ENCODE results near the gene PARP1. TPM values are rescaled to one million over a fixed set of nuclear protein-coding genes. Genes with fewer than 3 reads are reported as not detected.
A peak's percentile ranks its signal among the peaks of the same experiment; 100 is the strongest.
"Not testable (repeated sequence)": the region's sequence is repeated elsewhere in the genome, so short reads cannot be mapped to it uniquely, and the experiment has no call there.

The PARP1 gene
- total RNA-seq, 1 donor from 2014 or later: 115 TPM

DNA sequence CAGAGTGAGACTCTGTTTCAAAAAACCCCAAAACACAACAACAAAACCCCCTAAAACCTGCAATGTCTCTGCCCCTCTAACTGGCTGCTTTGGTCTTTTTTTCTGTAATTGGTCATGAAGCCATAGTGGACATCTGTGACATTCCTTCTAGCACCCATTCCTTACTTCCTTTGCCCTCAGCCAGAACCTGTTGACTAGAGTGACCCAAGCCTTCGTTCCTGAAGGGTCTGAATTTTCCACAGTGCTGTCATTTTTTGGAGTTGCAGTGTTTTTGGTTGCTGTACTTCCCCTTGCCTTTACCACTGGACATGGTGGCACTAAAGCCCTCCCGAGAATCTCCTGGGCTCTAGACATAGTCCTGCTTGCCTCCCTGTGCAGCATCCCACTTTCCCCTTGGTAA is 50.5 kb downstream of the PARP1 start:
- DNase-seq (ENCODE audit: low spot score in 2 of 2) (no peak), FAIRE-seq (no peak)

DNA sequence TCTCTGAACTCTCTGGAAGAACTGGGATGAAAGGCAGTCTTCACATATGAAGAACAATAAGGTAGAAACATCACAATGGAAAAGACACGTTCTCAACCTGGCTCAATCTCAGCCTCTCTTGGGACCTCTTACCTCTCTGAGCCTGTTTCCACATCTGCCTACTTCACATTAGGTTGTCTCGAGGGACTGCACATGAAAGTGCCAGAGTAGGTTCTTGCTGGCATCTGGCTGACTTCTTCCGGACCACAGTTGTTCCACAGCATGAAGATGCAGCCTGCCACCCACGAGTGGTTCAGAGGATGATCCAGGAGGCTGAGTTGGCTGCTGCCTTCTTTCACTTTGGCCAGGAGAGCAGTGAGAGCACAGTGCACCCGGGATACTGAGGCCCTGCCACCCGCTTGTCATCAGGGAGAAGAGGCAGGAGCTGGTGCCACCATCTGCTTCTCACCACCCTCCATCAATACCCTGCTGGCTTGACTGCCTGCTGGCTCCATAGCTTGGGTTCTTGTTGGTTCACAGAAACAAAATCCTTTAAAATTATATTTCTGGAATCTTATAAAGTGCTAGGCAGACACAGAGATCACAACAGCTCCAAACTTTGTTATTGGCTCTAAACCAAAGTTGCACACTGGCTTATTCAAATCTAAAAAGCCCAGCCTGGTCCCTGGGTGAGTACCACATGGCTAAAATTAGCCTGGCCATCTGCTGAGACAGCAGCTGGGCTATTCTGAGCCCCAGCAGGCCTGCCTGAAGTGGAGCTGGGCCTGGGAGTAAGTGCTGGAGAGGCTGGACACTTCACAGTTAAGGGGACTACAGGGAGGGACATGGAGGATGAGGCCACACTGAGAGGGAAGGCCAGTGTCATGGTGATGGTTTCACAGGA is 52.0 kb downstream of the PARP1 start:
- FAIRE-seq (no peak), DNase-seq (ENCODE audit: low spot score in 2 of 2) (peak in 1 of 2 donors; percentile 51)

GRCh38 chr1:226355016-226355415 is 52.9 kb downstream of the PARP1 start:
- no peak for FAIRE-seq
- no peak for DNase-seq (ENCODE audit: low spot score in 2 of 2)

DNA sequence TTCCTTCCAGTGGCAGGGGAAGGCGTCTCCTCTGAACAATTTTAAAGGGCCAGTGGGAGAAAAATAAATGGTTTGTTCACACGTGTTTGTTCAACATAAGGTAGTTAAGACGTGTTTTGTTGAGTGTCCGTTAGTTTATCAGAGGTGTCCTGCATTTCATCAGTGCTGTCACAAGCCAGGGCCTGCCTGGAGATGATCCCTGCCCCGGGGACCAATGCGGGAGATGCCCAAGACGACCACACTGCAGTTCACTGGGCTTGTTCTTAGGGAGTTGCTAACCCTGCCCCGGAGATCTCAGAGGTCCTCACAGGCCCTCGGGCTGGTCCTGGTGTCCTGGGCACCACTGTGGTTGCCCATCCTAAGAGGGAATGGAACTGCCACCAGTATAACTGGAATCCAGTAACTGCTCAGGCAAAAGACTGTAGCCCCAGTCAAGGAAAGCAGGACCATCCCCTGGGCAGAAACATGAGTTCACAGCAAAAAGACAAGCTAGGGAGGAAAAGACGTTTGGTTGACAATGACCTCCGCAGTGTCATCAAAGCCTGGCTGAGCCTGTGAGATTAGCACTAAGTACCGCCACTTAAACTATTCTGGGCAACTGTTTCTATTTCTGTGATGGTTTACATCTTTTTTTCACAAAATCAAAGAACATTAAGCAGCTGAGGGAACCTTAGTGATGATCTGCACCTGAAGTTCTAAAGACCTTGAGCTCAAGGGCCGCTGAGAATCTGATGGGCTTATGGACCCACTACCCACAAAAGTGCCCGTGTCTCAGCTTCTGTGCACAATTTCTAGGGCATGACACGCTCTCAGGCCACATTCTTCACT is 54.0 kb downstream of the PARP1 start:
- no peak for DNase-seq (ENCODE audit: low spot score in 2 of 2)
- FAIRE-seq: no peak

GRCh38 chr1:226351709-226352108 is 56.2 kb downstream of the PARP1 start:
- FAIRE-seq: no peak

GRCh38 chr1:226350519-226350865 is 57.4 kb downstream of the PARP1 start:
- no peak for FAIRE-seq
- no peak for DNase-seq (ENCODE audit: low spot score in 2 of 2)

More at GRCh38 chr1:226351709-226352108, 56.2 kb downstream of the PARP1 start:
- DNase-seq (ENCODE audit: low spot score in 2 of 2): no peak

DNA sequence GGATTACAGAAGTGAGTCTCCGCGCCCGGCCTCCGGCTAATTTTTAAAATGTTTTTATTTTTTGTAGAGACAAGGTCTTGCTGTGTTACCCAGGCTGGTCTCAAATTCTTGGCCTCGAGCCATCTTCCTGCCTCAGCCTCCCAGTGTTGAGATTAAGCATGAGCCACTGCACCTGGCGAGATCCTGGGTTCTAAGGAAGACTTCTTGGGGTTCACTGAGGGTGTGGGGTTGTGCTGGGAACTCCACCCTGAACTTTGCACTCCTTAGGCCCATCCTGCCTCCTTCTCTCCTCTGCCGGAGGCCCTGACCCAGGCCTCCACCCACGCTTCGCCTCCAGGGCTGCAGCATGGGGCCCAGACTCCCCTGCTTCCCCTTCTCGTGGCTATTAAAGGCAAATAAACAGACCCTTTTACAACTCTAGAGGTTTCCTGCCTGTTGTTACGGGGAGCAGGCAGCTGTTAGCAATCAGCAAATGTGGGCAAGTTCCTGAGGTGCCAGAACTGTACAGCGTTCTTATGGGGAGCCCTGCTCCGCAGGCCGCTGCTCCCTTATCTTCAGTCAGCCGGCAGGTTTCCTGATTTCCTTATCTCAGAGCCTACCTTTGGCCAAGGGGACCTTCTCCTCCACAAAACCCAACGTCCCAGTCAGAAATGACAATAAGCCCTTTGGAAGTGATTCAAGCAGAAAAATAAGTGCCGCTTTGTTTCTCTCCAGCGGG is 57.9 kb downstream of the PARP1 start:
- DNase-seq (ENCODE audit: low spot score in 2 of 2) (no peak), FAIRE-seq (no peak)

- FAIRE-seq (no peak), DNase-seq (ENCODE audit: low spot score in 2 of 2) (no peak)
These were observed 58.8 kb downstream of the PARP1 start for GRCh38 chr1:226349081-226349480.

GRCh38 chr1:226344441-226345259 is 63.2 kb downstream of the PARP1 start:
- FAIRE-seq (no peak), DNase-seq (ENCODE audit: low spot score in 2 of 2) (no peak)

- no peak for DNase-seq (ENCODE audit: low spot score in 2 of 2)
- no peak for FAIRE-seq
These were observed 65.2 kb downstream of the PARP1 start for GRCh38 chr1:226342656-226343055.

- not testable (repeated sequence) for DNase-seq (ENCODE audit: low spot score in 2 of 2); FAIRE-seq
These were observed 67.8 kb downstream of the PARP1 start for GRCh38 chr1:226340111-226340510.

DNA sequence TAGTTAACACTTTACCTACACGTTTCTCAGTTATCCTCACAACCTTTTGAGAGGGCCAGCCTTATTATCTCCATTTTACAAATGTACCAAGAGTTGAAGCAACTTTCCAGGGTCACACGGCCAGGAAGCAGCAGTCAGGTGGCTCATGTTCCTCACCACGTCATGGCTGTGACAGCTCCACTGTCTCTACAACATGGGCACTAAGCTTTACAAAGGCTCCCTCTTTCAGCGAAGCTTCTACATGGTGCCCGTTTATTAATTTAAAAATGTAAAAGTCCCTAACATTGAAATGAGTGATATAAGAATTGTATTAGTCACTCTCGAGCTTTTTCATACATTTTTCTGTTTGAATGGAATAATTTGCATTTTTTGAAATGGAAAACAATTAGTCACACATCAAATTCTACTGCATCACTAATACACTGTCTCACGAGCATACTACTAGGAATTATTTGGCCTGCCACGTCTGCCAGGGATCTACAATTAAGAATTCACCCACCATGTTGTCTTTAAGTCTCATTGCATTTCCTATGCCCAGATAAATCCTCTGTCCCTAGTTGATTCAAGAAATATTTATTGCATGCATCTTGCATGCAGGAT is 70.5 kb downstream of the PARP1 start:
- DNase-seq (ENCODE audit: low spot score in 2 of 2): no peak
- no peak for FAIRE-seq

DNA sequence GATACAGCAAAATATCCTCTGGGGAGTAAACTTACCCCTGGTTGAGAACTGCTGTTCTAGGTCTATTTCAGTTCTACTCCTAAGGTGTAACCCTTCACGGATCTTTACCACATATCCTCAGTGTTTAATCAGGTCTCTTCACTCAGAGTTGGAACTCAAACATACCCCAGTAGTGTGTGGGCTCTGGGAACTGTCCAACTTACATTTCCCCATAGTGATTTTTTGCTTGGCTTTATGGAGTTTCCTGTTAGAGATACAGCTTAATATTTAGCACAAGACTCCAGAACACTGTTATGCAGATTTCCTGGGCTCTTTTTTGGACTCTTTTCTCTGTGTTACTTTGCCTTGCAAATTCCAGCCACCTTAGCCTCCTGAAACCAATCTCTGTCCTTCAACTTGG is 72.2 kb downstream of the PARP1 start:
- no peak for FAIRE-seq
- DNase-seq (ENCODE audit: low spot score in 2 of 2): no peak

GRCh38 chr1:226332947-226333346 is 74.9 kb downstream of the PARP1 start:
- DNase-seq (ENCODE audit: low spot score in 2 of 2) (no peak), FAIRE-seq (no peak)

DNA sequence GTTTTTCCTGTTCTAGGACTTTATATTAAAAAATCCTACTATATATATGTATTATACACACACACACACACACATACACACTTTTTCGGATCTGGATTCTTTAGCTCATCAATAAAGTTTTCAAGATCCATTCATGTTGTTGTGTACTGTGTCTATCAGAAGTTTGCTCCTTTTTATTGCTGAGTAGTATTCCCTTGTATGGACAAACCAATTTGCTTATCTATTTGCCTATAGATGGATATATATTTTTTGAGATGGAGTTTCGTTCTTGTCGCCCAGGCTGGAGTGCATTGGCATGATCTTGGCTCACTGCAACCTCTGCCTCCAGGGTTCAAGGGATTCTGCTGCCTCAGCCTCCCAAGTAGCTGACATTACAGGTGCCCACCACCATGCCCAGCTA is 78.7 kb downstream of the PARP1 start:
- no peak for FAIRE-seq

DNA sequence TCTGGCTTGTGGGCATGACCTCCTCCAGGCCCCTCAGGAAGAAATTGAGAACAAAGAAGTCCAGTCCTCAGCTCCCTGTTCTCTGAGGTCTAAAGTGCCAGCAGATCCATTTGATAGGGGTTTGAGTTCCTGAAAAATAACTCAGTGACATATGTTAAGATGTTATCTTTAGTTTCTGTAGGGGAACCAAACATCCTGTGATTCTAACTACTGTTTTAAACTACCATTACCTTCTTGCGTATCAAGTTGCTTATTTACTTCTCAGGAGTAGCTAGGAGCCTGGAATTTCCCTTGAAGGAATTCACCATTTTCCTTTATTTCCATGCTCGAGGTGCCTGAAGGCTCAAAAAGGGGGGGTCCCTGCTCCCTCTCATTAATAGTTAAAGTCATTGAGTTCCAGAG is 80.1 kb downstream of the PARP1 start:
- FAIRE-seq (no peak), DNase-seq (ENCODE audit: low spot score in 2 of 2) (no peak)

More for the DNA sequence above, 78.7 kb downstream of the PARP1 start:
- no peak for DNase-seq (ENCODE audit: low spot score in 2 of 2)

DNA sequence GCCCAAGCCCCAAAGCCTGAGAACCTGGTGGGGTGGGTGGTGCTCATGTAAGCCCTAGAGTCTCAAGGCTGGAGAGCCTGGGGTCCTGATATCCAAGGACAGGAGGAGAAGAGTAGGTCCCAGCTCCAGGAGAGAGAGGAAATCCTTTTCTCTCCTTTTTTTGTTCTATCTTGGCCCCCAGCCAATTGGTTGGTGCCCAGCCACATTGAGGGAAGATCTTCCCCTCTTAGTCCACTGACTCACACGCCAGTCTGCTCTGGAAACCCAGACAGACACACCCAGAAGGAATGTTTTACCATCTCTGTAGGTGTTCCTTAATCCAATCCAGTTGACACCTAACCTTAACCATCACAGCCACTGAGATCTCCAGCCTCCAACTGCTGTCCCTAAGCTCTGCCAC is 82.7 kb downstream of the PARP1 start:
- FAIRE-seq: no peak
- DNase-seq (ENCODE audit: low spot score in 2 of 2): no peak

DNA sequence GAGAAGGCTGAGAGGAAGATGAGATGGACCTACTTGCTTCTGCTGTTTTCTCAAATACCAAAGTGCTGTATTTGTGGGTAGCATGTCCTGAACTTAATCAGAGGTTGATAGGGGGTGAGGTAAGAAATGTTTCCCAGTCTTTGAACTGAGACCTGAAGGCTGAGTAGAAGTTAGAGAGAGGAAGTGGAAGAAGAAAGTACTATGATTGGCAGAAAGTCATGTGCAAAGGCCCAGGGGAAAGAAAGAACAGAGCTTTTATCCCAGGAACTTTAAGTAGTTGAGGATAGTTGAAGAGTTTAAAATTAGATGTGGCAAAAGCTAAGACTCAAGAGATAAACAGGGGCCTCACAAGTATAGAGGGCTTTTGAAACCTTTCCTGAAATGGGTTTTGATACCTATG is 83.4 kb downstream of the PARP1 start:
- FAIRE-seq (no peak), DNase-seq (ENCODE audit: low spot score in 2 of 2) (no peak)

- no peak for FAIRE-seq
These were observed 84.9 kb downstream of the PARP1 start for GRCh38 chr1:226322986-226323385.

DNA sequence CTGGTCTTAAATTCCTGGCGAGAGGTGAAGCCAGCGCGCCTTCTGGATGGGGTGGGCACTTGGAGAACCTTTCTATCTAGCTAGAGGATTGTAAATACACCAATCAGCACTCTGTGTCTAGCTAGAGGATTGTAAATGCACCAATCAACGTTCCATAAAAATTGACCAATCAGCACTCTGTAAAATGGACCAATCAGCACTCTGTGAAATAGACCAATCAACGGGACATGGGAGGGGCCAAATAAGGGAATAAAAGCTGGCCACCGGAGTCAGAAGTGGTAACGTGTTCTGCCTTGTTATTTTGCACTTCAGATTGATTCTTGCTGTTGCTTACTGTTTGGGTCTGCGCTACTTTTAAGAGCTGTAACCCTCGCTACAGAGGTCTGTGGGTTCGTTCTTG is 87.0 kb downstream of the PARP1 start:
- DNase-seq (ENCODE audit: low spot score in 2 of 2) (no peak), FAIRE-seq (no peak)

More at GRCh38 chr1:226322986-226323385, 84.9 kb downstream of the PARP1 start:
- DNase-seq (ENCODE audit: low spot score in 2 of 2): no peak
